ENCODE results near the gene RRAS. TPM values are rescaled to one million over a fixed set of nuclear protein-coding genes. Genes with fewer than 3 reads are reported as not detected.

The RRAS gene
- total and polyA plus RNA-seq, 2 of the 4 experiments (the other 2 are of a cell fraction) = 50.2 to 241 TPM

GRCh38 chr19:49626226-49626625, 13.7 kb downstream of the RRAS start:
- Histone ChIP-seq H2BK120ac (ENCODE audit: low read depth, low read length) (no peak overlapping the region), H4K91ac (ENCODE audit: insufficient read depth, low read depth, low read length) (no peak overlapping the region), H3K27ac (ENCODE audit: insufficient read depth, low read length) (no peak overlapping the region), H3K79me1 (ENCODE audit: low read depth in 1 of 2, low read length in 2 of 2) (peaks cover 0 to 19% of the 10 kb centered on the region in 2 experiments; a peak in 2 of 4 replicates), H3K4ac (ENCODE audit: low read depth, low read length) (no peak overlapping the region), H3K27me3 (ENCODE audit: control insufficient read depth, insufficient read depth, low read length) (no peaks in the 10 kb centered on the region), H3K14ac (replicated peaks; ENCODE audit: low read depth, low read length) (no peak overlapping the region), H3K56ac (ENCODE audit: extremely low read depth, insufficient read depth, low read length) (no peak overlapping the region), H3K18ac (ENCODE audit: low read depth, low read length) (no peak overlapping the region), H2BK5ac (ENCODE audit: low read depth, low read length, poor library complexity, severe bottlenecking) (no peak overlapping the region), H2AK9ac (replicated peaks; ENCODE audit: low read depth, low read length, poor library complexity) (no peak overlapping the region), H4K5ac (ENCODE audit: low read depth, low read length) (no peak overlapping the region), H2AFZ (replicated peaks; ENCODE audit: low read length, poor library complexity) (no peak overlapping the region), H3K9me3 (ENCODE audit: control insufficient read depth, insufficient read depth, low read length) (no peaks in the 10 kb centered on the region), H3K4me2 (ENCODE audit: low read depth, low read length) (no peak overlapping the region), H3K4me3 (ENCODE audit: insufficient read depth, low read depth, low read length) (no peak overlapping the region), H2BK20ac (ENCODE audit: low read depth, low read length) (no peak overlapping the region), H3K36me3 (ENCODE audit: control insufficient read depth, insufficient read depth, low read length) (peaks cover 30% of the 10 kb centered on the region), H2BK15ac (ENCODE audit: low read depth, low read length) (no peak overlapping the region), H3K4me1 (ENCODE audit: control insufficient read depth, insufficient read depth, low read length) (peaks cover 2% of the 10 kb centered on the region; the same call in 1 of the 2 replicates), H4K20me1 (ENCODE audit: insufficient read depth, low read length) (no peaks in the 10 kb centered on the region; the same call in 1 of the 2 replicates), H2AK5ac (ENCODE audit: low read depth, low read length) (no peak overlapping the region), H3K9ac (ENCODE audit: low read depth, low read length) (no peak overlapping the region), H3K9me1 (ENCODE audit: insufficient read depth, low read length) (no peaks in the 10 kb centered on the region), H4K8ac (ENCODE audit: low read depth in 2 of 2, low read length in 2 of 2) (no peak overlapping the region), H3K23ac (ENCODE audit: low read depth, low read length) (no peak overlapping the region)
- ATAC-seq (ENCODE audit: low read depth) = no peak
- TF ChIP-seq MAZ (IDR thresholded peaks at IDR 0.05; ENCODE audit: borderline replicate concordance, low read depth, low read length) (no peak), CTCF (conservative IDR thresholded peaks at IDR 0.05; ENCODE audit: low read depth, low read length) (no peak), USF2 (IDR thresholded peaks at IDR 0.05; ENCODE audit: low read depth, low read length) (no peak), RFX5 (IDR thresholded peaks at IDR 0.05; ENCODE audit: low read depth, low read length) (no peak), BHLHE40 (IDR thresholded peaks at IDR 0.05; ENCODE audit: low read depth, low read length) (no peak)
- ChIA-PET CTCF (no interaction called here), POLR2A (ENCODE audit: unreplicated experiment) (no interaction called here)
- dilution Hi-C loops (cut with HindIII; ENCODE audit: low sequenced_read_pairs, unreplicated experiment) = no loop called here
- no TSS peak for BruUV-seq (replicated peaks)
- in situ Hi-C loops (cut with MboI; ENCODE audit: low sequenced_read_pairs) = no loop called here
- intact Hi-C loops (cut with micrococcal nuclease) = no loop called here
- no peak for DNase-seq
- no CpG with 5 or more reads among the region's 11 CpGs for WGBS, 2 experiments (ENCODE audit: extremely low coverage in 2 of 2, insufficient read length in 1 of 2)

Data from IMR-90 (cell line).